NCI-H1417 treated with DMSO at 0.1 percent for 48 hours (cell line): Measurements from ENCODE around the gene GSE1.

Experiments
- DNase-seq: peaks from one replicate; lab custom pipeline; 2025; lab: John Stamatoyannopoulos, UW

The GSE1 gene

DNA sequence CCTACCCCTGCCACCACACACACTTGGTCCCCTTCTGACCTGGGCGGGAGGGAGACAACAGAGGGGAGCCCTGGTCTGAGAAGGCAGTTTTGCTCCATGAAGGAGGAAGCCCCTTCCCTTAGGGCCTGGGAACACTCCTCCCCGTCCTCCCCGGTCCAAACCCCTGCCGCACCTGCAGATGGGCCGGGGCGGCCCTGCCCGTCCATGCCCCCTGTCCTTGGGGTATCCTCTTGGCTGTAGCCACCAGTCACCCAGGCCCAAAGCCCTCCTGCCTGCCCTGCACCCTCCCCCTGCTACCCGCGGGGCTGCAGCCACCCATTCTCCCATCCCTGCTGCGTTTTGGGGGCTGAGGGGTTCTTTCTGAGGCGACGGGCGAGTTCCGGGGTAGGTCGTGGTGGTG is 33.9 kb downstream of the GSE1 start:
- no peak for DNase-seq

DNA sequence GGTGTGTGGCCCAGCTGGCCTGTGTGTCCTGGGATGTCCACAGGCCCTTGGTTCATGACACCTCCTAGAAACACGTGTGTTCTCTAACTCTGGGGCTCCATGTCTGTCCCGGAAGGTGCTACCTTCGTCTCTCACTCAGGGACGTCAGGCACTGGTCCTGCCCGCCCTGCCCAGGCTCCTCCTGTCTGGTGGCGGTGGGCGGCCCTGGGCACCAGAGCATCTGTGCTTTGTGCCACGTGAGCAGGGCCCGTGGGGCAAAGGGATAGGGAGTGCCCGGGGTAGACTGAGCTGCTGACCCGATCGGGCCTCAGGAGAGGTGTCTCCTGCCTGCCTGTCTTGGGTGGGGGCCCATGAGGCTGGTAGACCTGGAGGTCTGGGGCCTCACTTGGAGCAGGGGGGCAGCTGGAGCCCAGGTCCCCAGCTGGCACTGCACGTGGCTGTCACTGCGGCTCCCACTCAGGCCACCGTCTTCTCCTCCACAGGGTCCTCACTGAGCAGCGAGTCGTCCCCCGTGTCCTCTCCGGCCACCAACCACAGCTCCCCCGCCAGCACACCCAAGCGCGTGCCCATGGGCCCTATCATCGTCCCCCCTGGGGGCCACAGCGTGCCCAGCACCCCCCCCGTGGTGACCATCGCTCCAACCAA is 35.1 kb downstream of the GSE1 start:
- DNase-seq, result no peak

GRCh38 chr16:85648805-85649204 is 35.7 kb downstream of the GSE1 start:
- DNase-seq, result no peak

DNA sequence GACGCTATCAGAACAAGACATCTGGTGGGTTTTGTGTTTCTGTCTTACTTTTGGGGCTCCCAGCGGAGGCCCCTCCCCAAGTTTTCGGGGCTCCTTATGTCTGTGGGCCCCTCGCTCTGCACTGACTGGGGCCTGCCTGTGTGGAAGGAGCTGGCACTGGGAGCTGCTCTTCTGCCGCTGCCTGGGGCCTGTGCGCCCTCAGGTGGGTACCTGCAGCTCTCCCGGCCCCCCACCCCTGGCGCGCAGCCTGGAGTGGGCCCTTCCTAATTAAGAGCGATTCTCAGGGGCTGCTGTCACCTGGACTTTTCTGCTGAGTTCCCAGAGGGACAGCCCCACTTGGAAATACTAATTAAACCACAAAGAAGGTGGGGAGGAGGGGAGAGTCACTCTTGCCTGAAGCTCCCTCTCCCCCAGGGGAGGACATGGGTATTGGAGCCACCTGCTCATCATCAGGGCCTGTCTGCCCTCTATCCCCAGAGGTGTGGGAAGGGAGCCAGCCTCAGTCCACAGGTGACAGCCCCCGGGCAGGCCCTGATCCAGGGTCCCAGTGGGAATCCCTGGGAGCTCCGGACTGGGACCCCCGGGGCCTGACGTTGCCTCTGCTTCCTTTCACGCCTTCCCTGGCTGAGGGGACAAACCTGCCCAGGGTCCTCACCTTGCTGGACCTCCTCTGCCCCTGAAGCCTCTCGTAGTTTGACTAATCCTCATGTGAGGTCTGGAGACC is 36.5 kb downstream of the GSE1 start:
- DNase-seq, result peak; percentile 25

DNA sequence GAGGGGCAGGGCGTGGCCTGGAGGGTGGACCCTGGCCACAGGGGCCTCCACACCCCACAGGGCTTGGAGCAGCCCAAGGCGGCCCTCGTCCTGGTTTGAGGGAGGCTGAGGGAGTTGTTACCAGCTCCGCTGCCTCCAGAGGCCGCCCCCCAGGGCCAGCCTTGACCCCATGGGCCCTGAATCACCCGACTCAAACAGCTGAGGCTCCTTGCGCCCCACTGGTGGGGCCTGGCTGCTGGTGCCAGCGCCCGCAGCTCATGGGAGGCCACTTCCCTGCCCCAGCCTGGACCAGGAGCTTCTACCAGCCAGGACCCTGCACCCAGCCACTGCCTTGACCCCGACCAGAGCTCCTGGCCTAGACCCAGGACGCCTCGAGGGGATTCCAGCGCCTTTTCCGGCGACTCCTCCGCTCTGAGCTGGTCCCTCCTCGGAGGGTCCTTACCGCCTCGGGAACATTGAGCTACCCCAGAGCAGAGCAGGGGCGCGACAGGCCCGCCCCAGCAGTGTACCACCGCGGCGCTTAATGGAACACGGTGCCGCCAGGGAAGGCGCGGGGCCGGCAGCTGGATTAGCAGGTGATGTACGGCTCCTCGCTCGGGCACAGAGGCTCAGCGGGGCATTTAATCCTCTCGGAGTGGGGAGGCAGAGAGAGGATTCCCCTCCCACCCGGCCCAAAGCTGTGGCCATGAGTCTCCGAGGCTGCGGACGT is 37.2 kb downstream of the GSE1 start:
- DNase-seq, result no peak

DNA sequence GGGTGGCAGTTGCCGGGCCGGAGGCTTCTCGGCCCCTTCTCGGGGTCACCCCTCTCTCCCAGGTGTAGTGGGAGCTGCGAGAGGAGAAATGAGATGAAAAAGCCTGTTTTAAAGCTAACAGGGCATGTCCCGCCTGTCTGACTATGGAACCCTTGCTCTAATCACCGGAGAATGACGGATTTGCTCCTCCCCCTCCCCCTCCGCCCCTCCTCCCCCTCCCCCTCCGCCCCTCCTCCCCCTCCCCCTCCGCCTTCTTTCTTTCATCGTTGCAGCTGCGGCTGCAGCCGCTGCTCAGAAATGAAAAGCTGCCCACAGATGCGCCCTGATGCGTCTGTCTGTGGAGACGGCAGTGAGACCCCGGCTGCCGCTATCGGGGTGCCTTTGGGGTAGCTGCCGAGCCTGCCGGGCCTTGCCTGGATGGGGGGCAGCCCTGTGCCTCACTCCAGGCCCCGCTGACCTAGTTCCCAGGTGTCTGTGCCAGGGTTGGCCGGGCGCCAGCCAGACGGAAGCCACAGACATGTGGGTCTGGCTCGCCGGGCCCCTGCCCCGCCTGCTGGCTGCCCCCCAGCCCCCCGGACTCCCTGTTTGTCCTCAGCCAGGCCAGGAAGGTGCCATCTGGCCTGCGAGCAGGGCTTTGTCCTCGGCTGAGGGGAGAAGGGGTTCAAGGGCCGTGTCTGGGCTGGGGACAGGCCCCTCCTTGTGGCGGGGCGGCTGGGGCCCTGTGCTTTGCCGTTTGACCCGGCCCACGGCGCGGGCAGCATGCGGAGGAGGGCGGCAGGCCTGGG is 37.9 kb downstream of the GSE1 start:
- DNase-seq, result no peak

DNA sequence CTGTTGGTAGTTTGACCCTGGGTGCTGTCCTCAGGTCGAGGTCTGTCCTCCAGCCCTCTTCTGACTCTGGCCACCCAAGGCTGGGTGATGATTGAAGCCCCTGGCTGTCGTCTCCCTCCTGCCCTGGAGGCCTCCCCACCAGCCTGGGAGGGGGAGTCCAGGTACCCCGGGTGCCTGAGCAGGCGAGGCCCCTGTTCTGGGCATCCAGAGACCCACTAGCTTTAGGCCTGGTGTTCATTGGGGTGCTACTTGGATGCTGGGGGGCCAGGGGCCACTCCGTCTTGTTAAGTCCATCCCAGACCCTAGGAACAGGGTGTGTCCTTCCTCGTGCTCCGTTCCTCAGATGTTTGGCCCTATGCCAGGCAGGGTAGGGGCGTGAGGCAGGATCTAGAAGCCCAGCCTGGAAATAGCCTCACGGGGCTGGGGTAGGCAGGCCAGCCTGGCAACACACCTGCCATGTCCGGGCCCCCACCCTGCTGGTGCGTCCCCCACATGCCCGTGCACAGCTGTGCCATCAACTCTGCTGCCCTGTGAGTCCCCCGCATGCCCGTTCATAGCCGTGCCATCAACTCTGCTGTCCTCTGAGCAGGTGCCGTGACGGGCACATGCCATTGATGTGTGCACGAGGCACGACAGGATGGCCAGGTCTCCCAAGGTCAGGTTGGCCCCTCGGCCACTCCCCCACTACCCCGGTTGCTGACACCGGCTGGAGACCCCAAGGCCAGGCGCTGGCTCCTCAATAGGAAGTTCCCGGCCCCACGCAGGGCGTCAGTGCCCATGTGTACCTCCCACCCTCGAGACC is 38.7 kb downstream of the GSE1 start:
- no peak for DNase-seq

GRCh38 chr16:85652431-85653221 is 39.5 kb downstream of the GSE1 start:
- peak; percentile 29 for DNase-seq

- no peak for DNase-seq
Measured at GRCh38 chr16:85653290-85653891, 40.3 kb downstream of the GSE1 start.

- DNase-seq, result no peak
Measured at GRCh38 chr16:85654251-85655095, 41.4 kb downstream of the GSE1 start.

DNA sequence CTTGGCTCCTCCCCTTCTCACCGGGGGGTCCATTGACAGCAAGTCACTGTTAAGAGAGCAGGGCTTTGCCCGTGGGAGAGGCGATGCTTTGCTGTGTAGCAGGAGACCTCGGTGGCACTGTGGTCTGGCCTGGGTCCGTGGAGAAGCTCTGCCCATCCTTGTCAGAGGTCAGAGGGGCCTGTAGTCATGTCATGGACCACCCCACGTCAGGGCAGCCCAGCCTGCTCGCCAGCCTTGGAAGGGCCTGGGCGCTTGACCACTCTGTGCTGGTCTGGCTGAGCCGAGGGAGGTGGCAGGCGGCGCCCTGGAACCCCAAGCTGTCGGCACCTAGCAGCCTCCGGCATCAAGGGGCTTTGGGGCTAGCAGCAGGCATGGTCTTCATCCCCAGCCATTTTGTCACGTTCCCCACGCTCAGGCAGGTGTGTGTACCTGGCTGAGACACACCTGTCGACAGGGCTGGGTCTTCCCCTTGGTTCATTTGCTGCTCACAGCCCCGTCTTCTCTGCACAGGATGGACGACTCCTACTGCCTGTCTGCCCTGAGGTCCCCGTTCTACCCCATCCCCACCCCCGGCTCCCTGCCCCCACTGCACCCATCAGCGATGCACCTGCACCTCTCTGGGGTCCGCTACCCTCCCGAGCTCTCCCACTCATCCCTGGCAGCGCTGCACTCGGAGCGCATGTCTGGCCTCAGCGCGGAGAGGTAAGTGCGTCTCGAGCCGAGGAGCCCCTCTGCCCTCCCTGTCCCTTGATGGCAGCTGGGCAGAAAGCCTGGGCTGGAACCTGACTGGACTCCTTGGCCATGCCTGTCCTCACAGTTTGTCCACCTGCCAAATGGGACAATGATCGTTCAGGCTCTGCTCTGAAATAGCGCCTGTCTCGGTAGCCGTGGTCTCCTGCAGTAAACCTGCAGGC is 42.4 kb downstream of the GSE1 start:
- DNase-seq, result no peak

DNA sequence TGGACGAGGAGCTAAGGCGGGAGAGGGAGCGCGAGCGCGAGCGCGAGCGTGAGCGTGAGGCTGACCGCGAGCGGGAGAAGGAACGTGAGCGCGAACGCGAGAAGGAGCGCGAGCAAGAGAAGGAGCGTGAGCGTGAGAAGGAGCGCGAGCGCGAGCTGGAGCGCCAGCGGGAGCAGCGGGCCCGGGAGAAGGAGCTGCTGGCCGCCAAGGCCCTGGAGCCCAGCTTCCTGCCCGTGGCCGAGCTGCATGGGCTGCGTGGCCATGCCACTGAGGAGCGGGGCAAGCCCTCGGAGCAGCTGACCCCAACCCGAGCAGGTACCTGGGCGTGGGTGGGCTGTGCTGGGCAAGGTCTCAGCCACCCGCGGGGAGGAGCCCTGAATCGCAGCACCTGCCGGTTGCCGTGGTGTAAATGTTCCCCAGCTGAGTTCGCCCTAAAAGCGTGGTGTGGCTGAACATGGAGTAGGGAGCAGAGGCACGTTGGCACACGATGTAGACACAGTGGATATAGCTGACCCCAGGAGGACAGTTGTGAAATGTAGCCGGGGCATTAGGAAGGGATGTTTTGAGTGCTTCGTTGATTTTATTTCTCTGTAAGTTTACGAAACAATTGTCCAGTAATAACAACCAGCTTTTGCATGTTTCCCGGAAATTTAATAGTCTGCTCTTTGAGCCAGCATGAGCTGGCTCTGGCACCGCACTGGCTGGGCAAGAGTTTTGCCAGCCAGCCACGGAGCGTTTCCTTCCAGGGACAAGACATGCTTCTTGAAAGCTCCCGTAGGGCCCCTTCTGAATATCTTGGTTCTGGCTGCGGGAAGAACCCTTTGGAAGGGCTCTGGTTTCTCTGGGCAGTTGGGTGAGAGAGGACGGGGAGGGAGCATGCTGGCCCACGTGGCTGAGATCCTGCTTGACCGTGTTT is 43.5 kb downstream of the GSE1 start:
- no peak for DNase-seq

- DNase-seq, result no peak
Measured at GRCh38 chr16:85657267-85657650, 44.1 kb downstream of the GSE1 start.

DNA sequence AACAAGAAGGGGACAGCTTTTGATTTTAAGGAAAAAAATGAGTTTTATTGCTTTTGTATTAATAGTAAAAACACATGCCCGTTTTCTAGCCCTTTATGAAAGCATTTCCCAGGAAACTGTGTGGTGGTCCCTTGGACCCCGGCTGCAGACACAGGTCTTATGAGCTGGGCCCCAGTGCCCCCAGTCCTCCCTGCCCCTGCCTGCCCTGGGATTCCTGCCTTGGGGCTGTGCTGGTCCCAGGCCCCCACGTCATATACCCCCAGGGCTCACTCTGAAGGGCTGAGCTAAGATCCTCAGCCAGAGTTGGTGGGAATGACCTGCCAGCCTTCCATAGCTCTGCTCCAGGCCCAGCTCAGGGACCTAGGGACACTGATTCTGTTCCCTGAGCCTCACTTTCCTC is 44.9 kb downstream of the GSE1 start:
- DNase-seq, result no peak

DNA sequence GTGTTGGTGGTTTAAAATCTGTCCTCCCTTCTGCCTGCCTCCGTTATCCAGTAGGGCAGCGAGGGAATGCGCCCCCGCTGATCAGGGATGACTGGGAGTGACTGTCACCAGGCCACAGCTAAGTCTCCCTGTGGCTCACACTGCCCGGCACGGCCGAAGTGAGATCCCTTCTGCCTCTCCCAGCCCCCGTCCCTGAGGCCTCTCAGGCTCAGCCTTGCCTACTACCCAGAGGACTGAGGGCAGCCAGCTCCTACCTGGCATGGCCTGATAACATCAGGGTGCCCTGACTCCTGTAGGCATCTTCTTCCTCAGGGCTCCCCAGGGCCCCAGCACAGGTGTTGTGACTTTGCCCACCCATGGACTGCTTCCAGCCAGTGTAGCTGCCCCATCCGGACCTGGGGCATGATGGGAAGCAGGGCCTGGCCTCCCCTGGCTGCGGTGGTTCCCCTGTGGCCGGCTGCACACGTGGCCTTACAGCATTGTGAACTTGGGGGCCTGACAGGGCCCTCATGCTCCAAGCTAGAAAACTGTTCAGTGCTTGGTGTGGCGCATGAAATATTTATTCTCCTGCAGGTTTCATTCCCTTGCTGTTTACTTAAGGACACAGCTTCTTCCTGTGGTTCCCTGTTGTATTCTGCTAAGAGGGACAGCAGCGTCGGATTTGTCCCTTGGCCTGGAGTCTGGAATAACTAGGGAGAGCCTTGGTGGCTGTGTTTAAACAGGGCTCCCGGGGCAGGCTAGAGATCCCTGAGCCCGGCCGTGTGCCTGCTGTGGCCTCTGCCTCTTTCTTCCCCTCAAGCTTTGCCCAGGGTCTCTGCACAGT is 45.6 kb downstream of the GSE1 start:
- DNase-seq, result no peak

- no peak for DNase-seq
Measured at GRCh38 chr16:85659336-85659735, 46.2 kb downstream of the GSE1 start.
